ENCODE measurements around the gene ANKRD27.
"Not testable (repeated sequence)": the region's sequence is repeated elsewhere in the genome, so short reads cannot be mapped to it uniquely, and the experiment has no call there.

DNA sequence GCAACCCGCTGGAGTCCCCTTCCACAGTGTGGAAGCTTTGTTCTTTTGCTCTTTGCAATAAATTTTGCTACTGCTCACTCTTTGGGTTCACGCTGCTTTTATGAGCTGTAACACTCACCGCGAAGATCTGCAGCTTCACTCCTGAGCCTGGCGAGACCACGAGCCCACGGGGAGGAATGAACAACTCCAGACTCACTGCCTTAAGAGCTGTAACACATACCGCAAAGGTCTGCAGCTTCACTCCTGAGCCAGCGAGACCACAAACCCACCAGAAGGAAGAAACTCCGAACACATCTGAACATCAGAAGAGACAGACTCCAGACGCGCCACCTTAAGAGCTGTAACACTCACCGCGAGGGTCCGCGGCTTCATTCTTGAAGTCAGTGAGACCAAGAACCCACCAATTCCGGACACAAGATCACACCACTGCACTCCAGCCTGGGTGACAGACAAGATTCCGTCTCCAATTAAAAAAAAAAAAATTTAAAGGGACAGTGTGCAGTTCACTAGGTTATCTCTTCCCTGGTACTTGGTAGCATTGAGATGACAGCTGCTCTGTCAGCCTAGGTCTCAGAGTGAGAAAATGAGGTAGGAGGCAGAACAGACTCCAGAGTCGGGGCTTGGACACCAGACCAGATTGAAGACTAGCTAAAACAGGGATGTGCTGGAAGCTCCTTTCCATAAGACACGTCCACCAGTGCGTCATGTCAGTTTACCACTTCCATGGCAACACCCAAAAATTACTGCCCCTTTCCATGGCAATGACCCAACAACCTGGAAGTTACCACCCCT, 102.1 kb downstream of the ANKRD27 start:
- TF ChIP-seq POLR2AphosphoS5 (IDR thresholded peaks at IDR 0.05), result not testable (repeated sequence)
- TF ChIP-seq, protein P1, sequence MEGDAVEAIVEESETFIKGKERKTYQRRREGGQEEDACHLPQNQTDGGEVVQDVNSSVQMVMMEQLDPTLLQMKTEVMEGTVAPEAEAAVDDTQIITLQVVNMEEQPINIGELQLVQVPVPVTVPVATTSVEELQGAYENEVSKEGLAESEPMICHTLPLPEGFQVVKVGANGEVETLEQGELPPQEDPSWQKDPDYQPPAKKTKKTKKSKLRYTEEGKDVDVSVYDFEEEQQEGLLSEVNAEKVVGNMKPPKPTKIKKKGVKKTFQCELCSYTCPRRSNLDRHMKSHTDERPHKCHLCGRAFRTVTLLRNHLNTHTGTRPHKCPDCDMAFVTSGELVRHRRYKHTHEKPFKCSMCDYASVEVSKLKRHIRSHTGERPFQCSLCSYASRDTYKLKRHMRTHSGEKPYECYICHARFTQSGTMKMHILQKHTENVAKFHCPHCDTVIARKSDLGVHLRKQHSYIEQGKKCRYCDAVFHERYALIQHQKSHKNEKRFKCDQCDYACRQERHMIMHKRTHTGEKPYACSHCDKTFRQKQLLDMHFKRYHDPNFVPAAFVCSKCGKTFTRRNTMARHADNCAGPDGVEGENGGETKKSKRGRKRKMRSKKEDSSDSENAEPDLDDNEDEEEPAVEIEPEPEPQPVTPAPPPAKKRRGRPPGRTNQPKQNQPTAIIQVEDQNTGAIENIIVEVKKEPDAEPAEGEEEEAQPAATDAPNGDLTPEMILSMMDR (IDR thresholded peaks at IDR 0.05), result not testable (repeated sequence)
